Measurements from ENCODE around the gene ZNRF3. TPM values are rescaled to one million over a fixed set of nuclear protein-coding genes. Genes with fewer than 3 reads are reported as not detected.

ZNRF3 gene
- polyA plus RNA-seq, 1 donor (not counting 4 experiments of a cell fraction or from before 2014, with no cell fraction given) = 2.6 TPM

DNA sequence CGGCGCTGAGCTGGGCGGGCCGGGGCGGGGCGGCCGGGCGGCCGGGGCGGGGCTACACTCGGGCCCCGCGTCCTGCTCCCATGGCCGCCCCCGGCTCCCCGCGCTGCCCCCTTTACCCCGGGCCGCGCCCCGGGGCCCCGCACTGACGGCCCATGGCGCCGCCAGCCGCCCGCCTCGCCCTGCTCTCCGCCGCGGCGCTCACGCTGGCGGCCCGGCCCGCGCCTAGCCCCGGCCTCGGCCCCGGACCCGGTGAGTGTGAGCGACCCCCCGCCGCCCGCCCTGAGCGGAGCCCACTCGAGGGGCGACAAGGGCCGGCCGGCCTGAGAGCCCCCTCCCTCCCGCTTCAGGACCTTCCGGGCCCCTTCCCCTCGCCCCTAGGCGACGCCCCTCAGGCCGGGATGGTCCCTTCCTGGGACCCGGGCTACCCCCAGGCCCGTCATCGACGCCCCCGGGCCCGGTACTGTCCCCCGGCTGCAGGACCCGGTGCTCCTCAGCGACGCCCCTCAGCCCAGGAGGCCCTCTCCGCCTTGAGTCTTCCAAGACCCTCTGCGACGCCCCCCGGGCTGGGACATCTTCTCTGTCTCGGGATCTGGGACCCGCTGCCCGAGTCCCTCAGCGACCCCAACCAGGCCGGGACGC, 189.7 kb downstream of the ZNRF3 start, which contains the start of gene KREMEN1:
Gene KREMEN1, plus strand, starts transcription at position 57 of the 639 bp plus-strand sequence. Its CDS starts 96 bp downstream, at position 153.
- Histone ChIP-seq H3K79me2 (ENCODE audit: control insufficient read depth, insufficient read depth, low read length) (no peaks in the 10 kb centered on the region), H4K20me1 (ENCODE audit: control insufficient read depth, extremely low read depth, insufficient read depth, low read length) (no peaks in the 10 kb centered on the region), H2AFZ (ENCODE audit: control insufficient read depth, low read length) (peak within 1 kb of the TSS; percentile 77), H3K4me1 (ENCODE audit: control insufficient read depth, extremely low read depth, insufficient read depth, low read length) (peaks cover 25% of the 10 kb centered on the region), H3K27me3 (ENCODE audit: control insufficient read depth, extremely low read depth, insufficient read depth, low read length) (no peaks in the 10 kb centered on the region), H3K9me1 (ENCODE audit: control insufficient read depth, extremely low read depth, insufficient read depth, low read length) (no peaks in the 10 kb centered on the region), H3K36me3 (ENCODE audit: control insufficient read depth in 2 of 2, extremely low read depth in 1 of 2, insufficient read depth in 2 of 2, low read length in 2 of 2) (no peaks in the 10 kb centered on the region), H3K27ac (ENCODE audit: control insufficient read depth, insufficient read depth, low read length) (peak within 1 kb of the TSS; percentile 89), H3K4me3 (ENCODE audit: control insufficient read depth in 2 of 3, extremely low read depth in 1 of 3, insufficient read depth in 2 of 3, low read depth in 1 of 3, low read length in 3 of 3) (peak within 1 kb of the TSS; percentile 71 to 76 (median 74)), H3K4me2 (ENCODE audit: control insufficient read depth, extremely low read depth, insufficient read depth, low read depth, low read length) (peak within 1 kb of the TSS; percentile 86), H3K9ac (ENCODE audit: control insufficient read depth, extremely low read depth, insufficient read depth, low read length) (peak within 1 kb of the TSS; percentile 76), H3K9me3 (ENCODE audit: control insufficient read depth, low read depth, low read length) (no peaks in the 10 kb centered on the region)
- TF ChIP-seq CTCF (optimal IDR thresholded peaks at IDR 0.05 in 1 of 3, IDR thresholded peaks at IDR 0.05 in 1 of 3, conservative IDR thresholded peaks at IDR 0.05 in 1 of 3; ENCODE audit: extremely low read depth in 1 of 3, insufficient read depth in 2 of 3, low read length in 3 of 3) (no peak), EZH2 (IDR thresholded peaks at IDR 0.05; ENCODE audit: low read length) (no peak)
- dilution Hi-C loops (cut with MboI; ENCODE audit: extremely low pct_ligation_motif_present, low sequenced_read_pairs) = no loop called here
- DNase-seq (ENCODE audit: low read depth, low spot score) = no peak
- no peak for FAIRE-seq

- no peaks in the 10 kb centered on the region for H3K27me3 ChIP-seq (ENCODE audit: control insufficient read depth, extremely low read depth, insufficient read depth, low read length)
- peak overlapping the region; percentile 59 for H2AFZ ChIP-seq (ENCODE audit: control insufficient read depth, low read length)
- DNase-seq (ENCODE audit: low read depth, low spot score) (no peak), FAIRE-seq (no peak)
- TF ChIP-seq EZH2 (IDR thresholded peaks at IDR 0.05; ENCODE audit: low read length) (no peak), CTCF (optimal IDR thresholded peaks at IDR 0.05 in 1 of 3, IDR thresholded peaks at IDR 0.05 in 1 of 3, conservative IDR thresholded peaks at IDR 0.05 in 1 of 3; ENCODE audit: extremely low read depth in 1 of 3, insufficient read depth in 2 of 3, low read length in 3 of 3) (no peak)
- H3K4me1 ChIP-seq (ENCODE audit: control insufficient read depth, extremely low read depth, insufficient read depth, low read length) = peaks cover 25% of the 10 kb centered on the region
- no peaks in the 10 kb centered on the region for H3K79me2 ChIP-seq (ENCODE audit: control insufficient read depth, insufficient read depth, low read length)
- H3K9me3 ChIP-seq (ENCODE audit: control insufficient read depth, low read depth, low read length) = no peaks in the 10 kb centered on the region
- peak overlapping the region; percentile 10 for H3K27ac ChIP-seq (ENCODE audit: control insufficient read depth, insufficient read depth, low read length)
- H3K4me3 ChIP-seq (ENCODE audit: control insufficient read depth in 2 of 3, extremely low read depth in 1 of 3, insufficient read depth in 2 of 3, low read depth in 1 of 3, low read length in 3 of 3) = peak overlapping the region; percentile 71 to 76 (median 74)
- H3K9me1 ChIP-seq (ENCODE audit: control insufficient read depth, extremely low read depth, insufficient read depth, low read length) = no peaks in the 10 kb centered on the region
- no peaks in the 10 kb centered on the region for H4K20me1 ChIP-seq (ENCODE audit: control insufficient read depth, extremely low read depth, insufficient read depth, low read length)
- dilution Hi-C loops (cut with MboI; ENCODE audit: extremely low pct_ligation_motif_present, low sequenced_read_pairs) = no loop called here
- peak overlapping the region; percentile 73 for H3K9ac ChIP-seq (ENCODE audit: control insufficient read depth, extremely low read depth, insufficient read depth, low read length)
- H3K36me3 ChIP-seq (ENCODE audit: control insufficient read depth in 2 of 2, extremely low read depth in 1 of 2, insufficient read depth in 2 of 2, low read length in 2 of 2) = no peaks in the 10 kb centered on the region
- H3K4me2 ChIP-seq (ENCODE audit: control insufficient read depth, extremely low read depth, insufficient read depth, low read depth, low read length) = peak overlapping the region; percentile 86
Observed at GRCh38 chr22:29073618-29074275, 190.4 kb downstream of the ZNRF3 start.
